Measurements from ENCODE around the gene GGCX. TPM values are rescaled to one million over a fixed set of nuclear protein-coding genes. Genes with fewer than 3 reads are reported as not detected.

GGCX gene
- total RNA-seq, 1 donor from 2014 or later: 27.9 TPM

- FAIRE-seq: no peak
- TF ChIP-seq CTCF (IDR thresholded peaks at IDR 0.05; ENCODE audit: insufficient read depth, low read length, severe bottlenecking): no peak
- H3K27me3 ChIP-seq (ENCODE audit: control insufficient read depth, insufficient read depth, low read length): no peaks in the 10 kb centered on the region
- DNase-seq (ENCODE audit: low read depth): no peak
- H3K4me3 ChIP-seq (ENCODE audit: low read depth, low read length): no peak overlapping the region
- no peaks in the 10 kb centered on the region for H3K36me3 ChIP-seq (ENCODE audit: control insufficient read depth, insufficient read depth, low read length)
These were observed 27.9 kb upstream of the GGCX start for GRCh38 chr2:85589181-85589580.

- no peak for TF ChIP-seq CTCF (IDR thresholded peaks at IDR 0.05; ENCODE audit: insufficient read depth, low read length, severe bottlenecking)
- DNase-seq (ENCODE audit: low read depth): no peak
- Histone ChIP-seq H3K4me3 (ENCODE audit: low read depth, low read length) (no peak overlapping the region), H3K27me3 (ENCODE audit: control insufficient read depth, insufficient read depth, low read length) (no peaks in the 10 kb centered on the region), H3K36me3 (ENCODE audit: control insufficient read depth, insufficient read depth, low read length) (no peaks in the 10 kb centered on the region)
- no peak for FAIRE-seq
These were observed 27.4 kb upstream of the GGCX start for GRCh38 chr2:85588645-85589044.

GRCh38 chr2:85588236-85588635, 26.9 kb upstream of the GGCX start:
- Histone ChIP-seq H3K27me3 (ENCODE audit: control insufficient read depth, insufficient read depth, low read length) (no peaks in the 10 kb centered on the region), H3K4me3 (ENCODE audit: low read depth, low read length) (no peak overlapping the region), H3K36me3 (ENCODE audit: control insufficient read depth, insufficient read depth, low read length) (no peaks in the 10 kb centered on the region)
- TF ChIP-seq CTCF (IDR thresholded peaks at IDR 0.05; ENCODE audit: insufficient read depth, low read length, severe bottlenecking): no peak
- FAIRE-seq: no peak
- DNase-seq (ENCODE audit: low read depth): no peak

- DNase-seq (ENCODE audit: low read depth) (no peak), FAIRE-seq (no peak)
- no peak for TF ChIP-seq CTCF (IDR thresholded peaks at IDR 0.05; ENCODE audit: insufficient read depth, low read length, severe bottlenecking)
- no peak overlapping the region for H3K4me3 ChIP-seq (ENCODE audit: low read depth, low read length)
- no peaks in the 10 kb centered on the region for H3K27me3 ChIP-seq (ENCODE audit: control insufficient read depth, insufficient read depth, low read length)
- H3K36me3 ChIP-seq (ENCODE audit: control insufficient read depth, insufficient read depth, low read length): peaks cover 5% of the 10 kb centered on the region
These were observed 24.4 kb upstream of the GGCX start for GRCh38 chr2:85585781-85586105.

- Histone ChIP-seq H3K27me3 (ENCODE audit: control insufficient read depth, insufficient read depth, low read length) (no peaks in the 10 kb centered on the region), H3K36me3 (ENCODE audit: control insufficient read depth, insufficient read depth, low read length) (peaks cover 7% of the 10 kb centered on the region), H3K4me3 (ENCODE audit: low read depth, low read length) (no peak overlapping the region)
- TF ChIP-seq CTCF (IDR thresholded peaks at IDR 0.05; ENCODE audit: insufficient read depth, low read length, severe bottlenecking): no peak
- FAIRE-seq: no peak
- DNase-seq (ENCODE audit: low read depth): peak; percentile 87
These were observed 23.8 kb upstream of the GGCX start for GRCh38 chr2:85584857-85585780.
